ENCODE data around the gene NME4.
A peak's percentile ranks its signal among the peaks of the same experiment; 100 is the strongest.
"Not testable (repeated sequence)": the region's sequence is repeated elsewhere in the genome, so short reads cannot be mapped to it uniquely, and the experiment has no call there.

NME4 gene

DNA sequence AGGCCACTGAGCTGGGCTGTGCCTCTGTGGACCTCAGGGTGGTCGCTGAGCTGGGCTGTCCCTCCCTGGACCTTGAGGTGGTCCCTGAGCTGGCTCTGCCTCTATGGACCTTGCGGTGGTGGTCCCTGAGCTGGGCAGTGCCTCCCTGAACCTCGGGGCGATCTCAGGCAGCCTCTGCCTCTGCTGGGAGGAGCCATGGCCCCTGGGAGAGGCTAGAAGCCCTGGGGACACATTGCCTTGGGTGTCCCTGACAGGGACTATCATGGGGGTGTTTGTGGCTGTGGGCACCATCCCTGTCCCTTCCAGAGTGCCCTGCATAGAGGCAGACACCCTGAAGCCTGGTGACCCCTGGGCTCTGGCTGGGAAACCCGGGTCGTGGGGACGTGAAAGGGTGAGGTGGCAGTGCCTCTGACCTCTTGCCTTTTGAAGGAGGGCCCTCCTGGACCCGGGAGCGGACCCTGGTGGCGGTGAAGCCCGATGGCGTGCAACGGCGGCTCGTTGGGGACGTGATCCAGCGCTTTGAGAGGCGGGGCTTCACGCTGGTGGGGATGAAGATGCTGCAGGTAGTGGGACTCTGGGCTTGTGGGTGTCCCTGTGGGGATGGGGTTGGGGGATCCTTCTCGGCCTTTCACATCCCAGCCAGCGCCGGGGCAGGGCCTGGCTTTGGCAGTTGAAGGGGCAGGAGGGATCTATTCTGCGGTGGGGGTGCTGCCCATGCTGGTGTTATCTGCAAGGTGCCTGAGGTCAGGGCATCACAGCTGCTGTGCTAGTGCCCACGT is 1.8 kb downstream of the NME4 start:
- DNase-seq (ENCODE audit: low spot score): peak; percentile 48

- DNase-seq (ENCODE audit: low spot score): peak; percentile 48
Measured at GRCh38 chr16:399340-400019, 2.5 kb downstream of the NME4 start.

DNA sequence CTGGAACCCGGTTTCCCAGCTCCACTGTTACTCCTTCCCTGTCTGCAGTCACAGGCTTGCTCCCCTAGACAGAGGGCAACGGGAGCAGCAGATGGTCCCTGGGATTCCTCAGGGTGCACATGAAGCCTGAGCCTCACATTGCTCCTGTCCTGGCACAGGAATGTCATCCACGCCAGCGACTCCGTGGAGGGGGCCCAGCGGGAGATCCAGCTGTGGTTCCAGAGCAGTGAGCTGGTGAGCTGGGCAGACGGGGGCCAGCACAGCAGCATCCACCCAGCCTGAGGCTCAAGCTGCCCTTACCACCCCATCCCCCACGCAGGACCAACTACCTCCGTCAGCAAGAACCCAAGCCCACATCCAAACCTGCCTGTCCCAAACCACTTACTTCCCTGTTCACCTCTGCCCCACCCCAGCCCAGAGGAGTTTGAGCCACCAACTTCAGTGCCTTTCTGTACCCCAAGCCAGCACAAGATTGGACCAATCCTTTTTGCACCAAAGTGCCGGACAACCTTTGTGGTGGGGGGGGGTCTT is 3.1 kb downstream of the NME4 start:
- peak; percentile 48 for DNase-seq (ENCODE audit: low spot score)

DNA sequence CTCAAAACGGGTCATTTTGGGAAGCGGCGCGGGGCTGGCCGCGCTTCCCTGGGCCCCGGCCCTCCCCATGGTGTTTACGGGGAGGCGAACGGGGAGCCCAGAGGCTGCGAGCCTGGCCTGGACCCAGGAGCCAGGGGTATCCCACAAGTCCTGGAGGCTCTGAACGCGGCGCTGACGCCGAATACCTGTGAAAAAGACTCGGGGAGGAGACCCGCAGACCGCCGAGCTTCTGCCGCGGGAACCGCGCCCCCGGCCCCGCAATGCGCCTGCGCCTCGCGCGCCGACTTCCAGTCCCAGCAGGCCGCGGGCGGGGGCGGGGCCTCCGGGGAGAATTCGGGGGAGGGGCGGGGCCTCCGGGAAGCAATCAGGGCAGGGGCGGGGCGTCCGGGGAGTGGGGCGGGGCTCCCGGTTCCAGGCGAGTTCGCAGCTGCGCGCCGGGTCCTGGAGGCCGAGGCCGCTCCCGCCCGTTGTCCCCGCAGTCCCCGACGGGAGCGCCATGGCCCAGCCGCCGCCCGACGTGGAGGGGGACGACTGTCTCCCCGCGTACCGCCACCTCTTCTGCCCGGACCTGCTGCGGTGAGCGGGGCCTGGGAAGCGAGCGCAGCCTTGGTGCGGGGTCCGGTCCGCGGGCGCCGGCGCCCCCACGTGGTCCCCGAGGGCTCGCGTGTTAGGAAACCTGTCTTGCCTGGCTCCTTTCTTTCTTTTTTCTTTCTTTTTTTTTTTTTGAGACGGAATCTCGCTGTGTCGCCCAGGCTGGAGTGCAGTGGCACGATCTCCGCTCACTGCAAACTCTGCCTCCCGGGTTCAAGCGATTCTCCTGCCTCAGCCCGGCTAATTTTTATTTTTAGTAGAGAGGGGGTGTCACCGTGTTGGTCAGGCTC is 4.7 kb downstream of the NME4 start, which contains the start of gene DECR2:
Gene DECR2, plus strand, starts transcription at position 418 of the 881 bp plus-strand sequence. Its CDS starts 79 bp downstream, at position 497.
- DNase-seq (ENCODE audit: low spot score): peak; percentile 99

GRCh38 chr16:404971-405486 is 8.0 kb downstream of the NME4 start:
- DNase-seq (ENCODE audit: low spot score): no peak

DNA sequence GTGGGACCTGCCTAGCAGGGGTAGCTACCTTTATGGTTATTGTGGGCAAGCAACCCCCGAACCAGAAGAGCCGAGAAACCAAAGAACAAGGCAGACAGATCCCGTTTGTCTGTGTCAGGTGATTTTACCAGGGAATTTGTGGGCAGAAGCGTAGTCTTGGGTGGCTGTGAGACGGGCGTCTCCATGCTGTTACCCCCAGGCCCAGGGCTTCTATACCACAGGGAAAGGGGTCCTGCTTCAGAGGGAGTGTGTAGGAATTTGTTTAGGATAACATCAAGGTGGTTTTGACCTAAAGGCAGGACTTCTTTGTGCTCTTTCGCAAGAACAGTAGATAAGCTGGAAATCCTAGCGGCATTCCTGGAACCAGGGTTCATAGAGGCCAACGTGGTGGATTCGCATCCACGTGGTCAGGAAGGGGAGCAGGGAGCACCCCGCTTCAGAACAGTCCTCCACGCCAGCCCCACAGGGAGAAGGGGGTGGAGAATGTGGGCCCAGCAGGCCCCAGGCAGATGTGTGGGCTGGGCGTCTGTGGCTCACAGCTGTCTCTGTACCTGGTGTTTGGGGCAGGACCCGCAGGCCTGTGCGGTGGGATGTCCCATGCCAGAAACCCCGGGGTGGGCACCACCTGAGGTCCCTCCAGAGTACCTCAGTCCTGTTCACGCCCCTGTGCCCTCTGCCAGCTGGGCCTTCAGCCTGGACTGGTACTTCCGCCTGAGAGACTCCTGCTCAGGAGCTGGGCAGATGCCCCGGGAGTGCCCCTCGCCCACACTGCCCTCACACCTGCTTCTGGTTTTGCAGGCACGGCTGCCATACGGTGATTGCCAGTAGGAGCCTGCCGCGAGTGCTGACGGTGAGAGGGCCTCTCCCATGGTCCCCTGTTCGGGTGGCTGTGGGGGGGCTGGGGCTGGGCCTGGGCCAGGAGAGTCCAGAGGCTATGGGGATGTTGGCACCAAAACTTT is 8.8 kb downstream of the NME4 start:
- DNase-seq (ENCODE audit: low spot score): no peak

DNA sequence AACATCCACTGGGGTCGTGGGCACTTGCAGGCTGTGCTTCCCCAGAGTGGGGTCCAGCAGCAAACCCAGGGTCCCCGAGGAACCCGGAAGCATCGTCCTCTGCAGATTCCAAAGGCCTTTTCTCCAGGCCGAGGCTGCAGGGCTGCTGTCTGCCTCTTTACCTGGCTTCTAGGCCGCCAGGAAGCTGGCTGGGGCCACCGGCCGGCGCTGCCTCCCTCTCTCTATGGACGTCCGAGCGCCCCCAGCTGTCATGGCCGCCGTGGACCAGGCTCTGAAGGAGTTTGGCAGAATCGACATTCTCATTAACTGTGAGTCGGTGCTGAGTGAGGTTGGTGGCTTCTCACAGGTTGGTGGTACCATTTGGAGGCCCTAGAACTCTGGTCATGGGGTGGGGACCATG is 10.3 kb downstream of the NME4 start:
- DNase-seq (ENCODE audit: low spot score): no peak

DNA sequence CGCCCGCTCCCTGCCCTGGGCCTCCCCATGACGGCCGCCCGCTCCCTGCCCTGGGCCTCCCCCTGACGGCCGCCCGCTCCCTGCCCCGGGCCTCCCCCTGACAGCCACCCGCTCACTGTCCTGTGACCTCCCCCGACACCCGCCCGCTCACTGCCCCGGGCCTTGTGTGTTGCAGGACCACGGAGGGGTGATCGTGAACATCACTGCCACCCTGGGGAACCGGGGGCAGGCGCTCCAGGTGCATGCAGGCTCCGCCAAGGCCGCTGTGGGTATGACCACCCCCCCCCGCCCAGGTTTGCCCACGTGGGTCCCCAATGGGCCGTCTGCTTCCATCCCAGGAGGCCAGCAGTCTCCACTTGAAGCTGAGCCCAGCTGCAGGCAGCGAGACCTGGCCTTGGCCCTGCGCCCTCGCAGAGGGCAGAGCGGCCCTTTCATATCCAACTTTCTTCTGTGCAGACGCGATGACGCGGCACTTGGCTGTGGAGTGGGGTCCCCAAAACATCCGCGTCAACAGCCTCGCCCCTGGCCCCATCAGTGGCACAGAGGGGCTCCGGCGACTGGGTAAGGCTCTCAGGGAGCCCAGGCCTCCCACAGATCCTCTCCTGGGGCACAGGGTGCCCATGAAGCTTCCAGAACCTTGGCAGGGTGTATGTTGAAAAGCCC is 13.6 kb downstream of the NME4 start:
- DNase-seq (ENCODE audit: low spot score): no peak

DNA sequence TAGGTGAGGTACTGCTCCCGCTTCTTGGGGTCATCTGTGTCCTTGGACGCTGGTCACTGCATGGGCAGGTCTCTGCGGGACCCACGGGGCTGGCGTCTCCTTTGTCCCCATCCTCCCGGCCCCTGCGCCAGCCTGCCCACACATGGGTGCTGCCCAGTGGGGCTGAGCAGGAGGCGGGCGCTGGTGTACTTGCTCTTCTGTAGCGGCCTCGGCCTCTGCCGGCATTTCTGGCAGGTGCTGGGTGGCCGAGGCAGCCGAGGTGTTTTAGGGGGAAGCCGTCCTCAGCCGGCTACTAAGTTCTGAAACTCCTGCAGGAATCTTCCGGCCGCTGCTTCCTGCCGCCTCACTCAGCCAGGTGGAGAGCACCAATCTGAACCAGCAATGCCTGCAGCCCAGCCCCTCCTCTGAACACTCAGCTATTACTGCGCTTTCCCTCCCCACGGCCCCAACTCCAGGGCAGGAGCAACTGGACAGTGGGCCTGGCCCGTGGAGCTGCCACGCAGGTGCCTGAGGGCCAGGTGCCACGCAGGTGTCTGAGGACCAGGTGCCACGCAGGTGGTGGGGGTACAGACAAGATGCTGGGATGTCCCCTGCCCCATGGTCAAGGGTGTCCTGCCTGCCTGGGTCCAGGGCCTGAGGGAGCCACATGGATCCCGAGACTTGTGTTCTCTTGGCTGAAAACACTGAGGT is 14.7 kb downstream of the NME4 start:
- DNase-seq (ENCODE audit: low spot score): no peak

- no peak for DNase-seq (ENCODE audit: low spot score)
Measured at GRCh38 chr16:414395-415169, 17.6 kb downstream of the NME4 start.

- not testable (repeated sequence) for DNase-seq (ENCODE audit: low spot score)
Measured at GRCh38 chr16:415170-415498, 18.1 kb downstream of the NME4 start.

GRCh38 chr16:422179-422578 is 25.2 kb downstream of the NME4 start:
- DNase-seq (ENCODE audit: low spot score): not testable (repeated sequence)

DNA sequence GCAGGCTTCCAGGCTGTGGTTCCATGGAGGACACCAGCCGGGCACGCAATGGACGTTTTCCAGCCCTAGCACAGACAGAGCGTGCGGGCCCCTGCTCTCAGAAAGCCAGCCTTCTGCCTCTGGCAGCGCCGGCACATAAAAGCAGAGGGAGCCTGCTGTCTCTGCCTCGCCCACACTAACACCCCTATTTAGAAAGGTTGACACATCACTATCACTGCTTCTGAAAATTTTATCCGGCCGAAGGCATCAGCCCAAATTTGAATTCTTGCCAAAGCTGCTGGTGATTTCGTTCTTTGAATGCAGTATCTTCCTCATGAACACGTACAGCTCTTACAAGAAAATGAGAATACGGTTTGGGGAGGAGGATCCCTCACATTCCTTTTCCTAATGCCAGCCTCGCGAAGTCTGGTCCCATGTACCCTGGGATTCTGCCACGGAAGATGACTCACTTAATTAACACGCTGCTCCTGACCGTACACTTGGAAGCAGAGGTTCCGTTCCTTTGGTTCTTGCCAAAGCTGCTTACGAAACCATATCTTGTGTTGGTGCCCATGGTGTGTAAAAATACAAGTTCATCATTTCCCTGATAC is 27.1 kb downstream of the NME4 start:
- DNase-seq (ENCODE audit: low spot score): no peak

GRCh38 chr16:424623-425081 is 27.7 kb downstream of the NME4 start:
- no peak for DNase-seq (ENCODE audit: low spot score)

DNA sequence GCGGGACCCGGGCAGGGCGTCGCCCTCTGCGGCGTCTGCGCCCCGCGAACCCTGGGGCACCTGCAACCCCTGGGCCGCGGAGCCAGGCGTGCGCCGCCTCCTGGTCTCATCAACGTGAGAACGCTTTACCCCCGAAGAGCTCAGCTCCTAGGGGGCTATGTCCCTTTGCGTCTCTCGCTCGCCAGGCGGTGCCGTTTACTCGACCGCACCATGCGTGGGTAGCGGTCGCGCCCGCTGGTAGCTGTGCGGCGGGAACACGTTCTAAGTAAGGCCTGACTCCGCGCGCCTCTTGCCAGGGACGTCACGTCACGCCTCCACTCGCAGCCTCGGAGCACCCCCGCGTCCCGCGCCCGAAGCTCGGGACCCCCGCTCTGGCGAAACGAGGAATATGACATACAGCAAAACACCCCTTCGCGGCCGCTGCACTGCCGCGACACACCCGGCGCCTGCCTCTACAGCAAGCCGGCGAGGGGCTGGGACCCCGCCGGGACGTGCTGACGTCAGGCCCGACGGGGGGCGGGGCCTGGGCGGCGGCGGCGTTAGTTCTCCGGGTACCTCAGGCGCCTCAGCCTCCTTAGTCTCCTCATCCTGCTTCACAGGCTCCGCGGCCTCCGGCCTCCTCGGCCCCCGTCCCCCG is 28.2 kb downstream of the NME4 start, which contains the start of gene RAB11FIP3:
Gene RAB11FIP3, plus strand, starts transcription at position 568 of the 637 bp plus-strand sequence. CDS start 358 bp downstream, outside the sequence.
- peak; percentile 89 for DNase-seq (ENCODE audit: low spot score)

GRCh38 chr16:425740-426114 is 28.7 kb downstream of the NME4 start:
- DNase-seq (ENCODE audit: low spot score): no peak

GRCh38 chr16:426115-426905 is 29.3 kb downstream of the NME4 start:
- DNase-seq (ENCODE audit: low spot score): peak; percentile 61

All from ecto neural progenitor cell (in vitro differentiated cells).